K562 (cell line): Measurements from ENCODE around the gene COL8A2. TPM values are rescaled to one million over a fixed set of nuclear protein-coding genes. Genes with fewer than 3 reads are reported as not detected.

ENCODE experiments used
- CREBBP ChIP-seq: IDR thresholded peaks from one replicate; pipeline ENCODE4 v1.6.1; 2012; ENCODE audit warnings: low read depth, mild to moderate bottlenecking, control low read depth, inconsistent platforms, low read length
- DDX20 ChIP-seq: fragments of 450-650 bp; IDR thresholded peaks from 2 replicates; pipeline ENCODE4 v1.6.1; 2016; ENCODE audit warnings: missing genetic modification characterization, low read depth, mild to moderate bottlenecking, missing compliant biosample characterization, moderate library complexity
- ESRRA ChIP-seq: fragments of 450-650 bp; IDR thresholded peaks from 2 replicates; pipeline ENCODE4 v1.6.1; 2014; ENCODE audit warnings: low read depth, mild to moderate bottlenecking, moderate library complexity, borderline replicate concordance
- FOXJ2 ChIP-seq: fragments of 200-800 bp; sonication (Bioruptor generic); IDR thresholded peaks from 2 replicates; pipeline ENCODE4 v1.6.1; 2016; ENCODE audit warnings: missing genetic modification characterization, missing compliant biosample characterization
- HDAC6 ChIP-seq: IDR thresholded peaks from 2 replicates; pipeline ENCODE4 v1.6.1; 2012; ENCODE audit warnings: low read depth, mild to moderate bottlenecking, control low read depth, inconsistent platforms, low read length, moderate library complexity
- HDAC8 ChIP-seq: fragments of 450-650 bp; IDR thresholded peaks from 2 replicates; pipeline ENCODE4 v1.6.1; 2016; ENCODE audit warnings: mild to moderate bottlenecking, missing genetic modification characterization, moderate library complexity, missing compliant biosample characterization
- KDM4B ChIP-seq, 2 experiments: fragments of 450-650 bp in 1 of 2; sonication (generic) in 1 of 2; IDR thresholded peaks; 2 replicates each; pipeline ENCODE4 v1.6.1; 2016 to 2017; ENCODE audit warnings: borderline replicate concordance in 2 of 2, antibody characterized with exemption in 1 of 2, low read depth in 1 of 2, mild to moderate bottlenecking in 1 of 2
- KDM5B ChIP-seq: fragments of 200-600 bp; sonication (generic); IDR thresholded peaks from 2 replicates; pipeline ENCODE4 v1.6.1; 2012; ENCODE audit warnings: low read depth, mild to moderate bottlenecking, moderate library complexity, low read length, control low read depth, inconsistent platforms; ENCODE audit not compliant: insufficient replicate concordance
- KLF13 ChIP-seq: fragments of 450-650 bp; IDR thresholded peaks from 2 replicates; pipeline ENCODE4 v1.6.1; 2016; ENCODE audit warnings: missing genetic modification characterization, low read depth, mild to moderate bottlenecking, missing compliant biosample characterization, moderate library complexity, borderline replicate concordance
- NCOR1 ChIP-seq: fragments of 450-650 bp; IDR thresholded peaks from 2 replicates; pipeline ENCODE4 v1.6.1; 2016; ENCODE audit warnings: mild to moderate bottlenecking, moderate library complexity
- NR1H2 ChIP-seq: sonication (generic); formaldehyde crosslinking; IDR thresholded peaks from 2 replicates; pipeline ENCODE4 v1.4.0; 2020; ENCODE audit warnings: mild to moderate bottlenecking, missing genetic modification reagents
- POLR2A ChIP-seq: fragments of 450-650 bp; conservative IDR thresholded peaks from 2 replicates; pipeline ENCODE4 v1.6.1; 2016
- POLR2G ChIP-seq: fragments of 200-400 bp; formaldehyde crosslinking; IDR thresholded peaks from 2 replicates; pipeline ENCODE4 v1.6.1; 2017; ENCODE audit warnings: low read depth, mild to moderate bottlenecking, antibody characterized with exemption, low read length, moderate library complexity
- POLR2H ChIP-seq: IDR thresholded peaks from 2 replicates; pipeline ENCODE4 v1.6.1; 2016; ENCODE audit warnings: missing genetic modification characterization, low read depth, mild to moderate bottlenecking, control low read depth, missing compliant biosample characterization, moderate library complexity
- PTRF ChIP-seq: fragments of 450-650 bp; IDR thresholded peaks from 2 replicates; pipeline ENCODE4 v1.6.1; 2016; ENCODE audit warnings: mild to moderate bottlenecking, missing genetic modification characterization, missing compliant biosample characterization
- SREBF2 ChIP-seq: sonication (generic); formaldehyde crosslinking; IDR thresholded peaks from 2 replicates; pipeline ENCODE4 v1.4.0; 2020; ENCODE audit warnings: mild to moderate bottlenecking, missing genetic modification reagents
- TRIM28 ChIP-seq: fragments of 450-650 bp; IDR thresholded peaks from 2 replicates; pipeline ENCODE4 v1.6.1; 2017
- XRCC5 ChIP-seq: fragments of 200-400 bp; formaldehyde crosslinking; IDR thresholded peaks from 2 replicates; pipeline ENCODE4 v1.6.1; 2017; ENCODE audit warnings: low read depth, mild to moderate bottlenecking, low read length
- ZNF165 ChIP-seq: fragments of 250-450 bp; sonication (Bioruptor Pico); IDR thresholded peaks from 2 replicates; pipeline ENCODE4 v1.4.0; 2020; ENCODE audit warnings: borderline replicate concordance
- ZNF75A ChIP-seq: fragments of 450-650 bp; formaldehyde crosslinking; IDR thresholded peaks from 2 replicates; pipeline ENCODE4 v1.4.0; 2020; ENCODE audit warnings: mild to moderate bottlenecking
- polyA plus RNA-seq, 8 experiments: library from polyadenylated mRNA; depleted of rRNA in 4 of 8; stranded (reverse) in 5 of 8; unstranded in 3 of 8; fragments of >200 nt; fragmentation: Nextera tagmentation in 2 of 8; fragmentation: Illumina TruSeq in 1 of 8; extraction: Ambion mirVana in 2 of 8; extraction: Trizol in 1 of 8; gene quantifications; 2 replicates each; pipeline versions ENCODE4 v1.2.1 to v1.2.3, GENCODE V29; 2011 to 2014; ENCODE audit warnings: inconsistent platforms in 1 of 8, missing spikeins in 1 of 8
- total RNA-seq, 7 experiments: library from RNA; depleted of rRNA in 6 of 7; stranded (reverse); fragments of >200 nt in 6 of 7; fragmentation: Illumina TruSeq in 2 of 7; extraction: Trizol in 2 of 7; gene quantifications; 2 replicates each; pipeline versions ENCODE4 v1.2.1 to v1.2.3, GENCODE V29; 2011 to 2021; ENCODE audit warnings: low replicate concordance in 1 of 7
- TF ChIP-seq, protein P1 (sequence below): fragments of 250-450 bp; sonication (Bioruptor Pico); IDR thresholded peaks from 2 replicates; pipeline ENCODE4 v1.5.1; 2021; ENCODE audit warnings: mild to moderate bottlenecking
- TF ChIP-seq, protein P2 (sequence below): sonication (generic); formaldehyde crosslinking; IDR thresholded peaks from 2 replicates; pipeline ENCODE4 v1.8.0; 2022; ENCODE audit warnings: mild to moderate bottlenecking, missing genetic modification reagents
- TF ChIP-seq, protein P3 (sequence below): fragments of 450-650 bp; IDR thresholded peaks from 2 replicates; pipeline ENCODE4 v1.6.1; 2016; ENCODE audit warnings: mild to moderate bottlenecking
- TF ChIP-seq, protein P4 (sequence below): sonication (generic); IDR thresholded peaks from 2 replicates; pipeline ENCODE4 v1.6.1; 2016

COL8A2 gene
- total and polyA plus RNA-seq, 9 of the 15 experiments (the other 6 are each of a cell fraction or from before 2014, with no cell fraction given): 0.03 to 0.14 (median 0.04) TPM; not detected in 5

DNA sequence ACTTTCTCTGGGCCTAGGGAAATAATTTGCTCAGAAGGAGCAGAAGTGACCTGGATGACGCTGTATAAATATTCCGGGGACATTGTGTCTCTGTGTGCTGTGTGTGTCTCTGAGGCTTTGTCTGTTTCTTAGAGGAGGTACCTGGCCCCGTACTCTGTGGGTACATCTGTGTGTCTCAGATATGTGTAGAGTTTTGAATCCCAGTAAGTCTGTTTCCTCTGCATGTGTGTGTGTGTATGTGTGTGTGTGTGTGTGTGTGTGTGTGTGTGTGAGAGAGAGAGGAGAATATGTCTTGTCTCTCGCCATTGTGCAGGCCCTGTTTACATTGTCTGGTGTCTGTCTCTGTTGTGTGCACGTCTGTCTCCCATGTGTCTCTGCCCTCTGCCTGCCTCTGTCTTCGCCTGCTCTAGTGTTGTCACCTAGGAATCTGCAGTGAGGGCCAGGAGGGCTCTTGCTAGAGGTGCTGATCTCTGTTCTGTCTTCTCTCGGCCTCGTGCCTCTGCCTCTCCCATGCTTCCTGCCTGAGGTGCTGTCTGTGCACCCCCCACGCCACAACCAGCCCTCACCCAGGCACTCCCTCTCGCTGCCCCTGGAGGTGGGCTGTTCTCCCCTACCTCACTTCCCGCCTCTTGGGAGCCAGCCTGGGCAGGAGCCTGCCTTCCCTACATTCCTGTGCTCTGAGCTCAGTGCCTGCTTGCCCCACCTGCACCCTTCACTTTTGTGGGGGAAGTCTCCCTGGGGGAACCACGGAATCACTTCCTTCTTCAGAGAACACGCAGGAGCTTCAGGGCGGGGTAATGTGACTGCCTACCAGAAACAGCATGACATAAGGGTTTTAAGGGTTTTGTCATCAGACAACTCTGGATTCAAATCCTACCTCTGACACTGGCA lies 36.9 kb upstream of the COL8A2 start (continued):
- TF ChIP-seq POLR2H (no peak), KLF13 (tag) (no peak), PTRF (tag) (no peak), HDAC8 (tag) (no peak), XRCC5 (no peak), POLR2A (no peak), POLR2G (0 out of 2 replicates have a peak, but pooled peaks have one; percentile 23), DDX20 (no peak), TRIM28 (no peak), KDM5B (no peak), KDM4B (IDR thresholded peaks at IDR 0.05; ENCODE audit: borderline replicate concordance in 2 of 2, low read depth in 1 of 2) (no peak), FOXJ2 (no peak), NCOR1 (peak; percentile 41; the same call in 1 of the 2 replicates), NR1H2 (CRISPR knock-in tag) (no peak), ESRRA (no peak), CREBBP (no peak), HDAC6 (no peak), SREBF2 (CRISPR knock-in tag) (no peak), ZNF165 (CRISPR knock-in tag) (no peak), ZNF75A (CRISPR knock-in tag) (no peak)
- TF ChIP-seq, protein P1, sequence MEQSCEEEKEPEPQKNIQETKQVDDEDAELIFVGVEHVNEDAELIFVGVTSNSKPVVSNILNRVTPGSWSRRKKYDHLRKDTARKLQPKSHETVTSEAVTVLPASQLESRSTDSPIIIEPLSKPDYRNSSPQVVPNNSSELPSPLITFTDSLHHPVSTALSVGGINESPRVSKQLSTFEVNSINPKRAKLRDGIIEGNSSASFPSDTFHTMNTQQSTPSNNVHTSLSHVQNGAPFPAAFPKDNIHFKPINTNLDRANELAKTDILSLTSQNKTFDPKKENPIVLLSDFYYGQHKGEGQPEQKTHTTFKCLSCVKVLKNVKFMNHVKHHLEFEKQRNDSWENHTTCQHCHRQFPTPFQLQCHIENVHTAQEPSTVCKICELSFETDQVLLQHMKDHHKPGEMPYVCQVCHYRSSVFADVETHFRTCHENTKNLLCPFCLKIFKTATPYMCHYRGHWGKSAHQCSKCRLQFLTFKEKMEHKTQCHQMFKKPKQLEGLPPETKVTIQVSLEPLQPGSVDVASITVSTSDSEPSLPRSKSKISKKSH (CRISPR knock-in tag): no peak
- TF ChIP-seq, protein P2, sequence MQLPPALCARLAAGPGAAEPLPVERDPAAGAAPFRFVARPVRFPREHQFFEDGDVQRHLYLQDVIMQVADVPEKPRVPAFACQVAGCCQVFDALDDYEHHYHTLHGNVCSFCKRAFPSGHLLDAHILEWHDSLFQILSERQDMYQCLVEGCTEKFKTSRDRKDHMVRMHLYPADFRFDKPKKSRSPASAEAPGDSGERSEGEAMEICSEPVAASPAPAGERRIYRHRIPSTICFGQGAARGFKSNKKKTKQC: 0 out of 2 replicates have a peak, but pooled peaks have one; percentile 44
- TF ChIP-seq, protein P3, sequence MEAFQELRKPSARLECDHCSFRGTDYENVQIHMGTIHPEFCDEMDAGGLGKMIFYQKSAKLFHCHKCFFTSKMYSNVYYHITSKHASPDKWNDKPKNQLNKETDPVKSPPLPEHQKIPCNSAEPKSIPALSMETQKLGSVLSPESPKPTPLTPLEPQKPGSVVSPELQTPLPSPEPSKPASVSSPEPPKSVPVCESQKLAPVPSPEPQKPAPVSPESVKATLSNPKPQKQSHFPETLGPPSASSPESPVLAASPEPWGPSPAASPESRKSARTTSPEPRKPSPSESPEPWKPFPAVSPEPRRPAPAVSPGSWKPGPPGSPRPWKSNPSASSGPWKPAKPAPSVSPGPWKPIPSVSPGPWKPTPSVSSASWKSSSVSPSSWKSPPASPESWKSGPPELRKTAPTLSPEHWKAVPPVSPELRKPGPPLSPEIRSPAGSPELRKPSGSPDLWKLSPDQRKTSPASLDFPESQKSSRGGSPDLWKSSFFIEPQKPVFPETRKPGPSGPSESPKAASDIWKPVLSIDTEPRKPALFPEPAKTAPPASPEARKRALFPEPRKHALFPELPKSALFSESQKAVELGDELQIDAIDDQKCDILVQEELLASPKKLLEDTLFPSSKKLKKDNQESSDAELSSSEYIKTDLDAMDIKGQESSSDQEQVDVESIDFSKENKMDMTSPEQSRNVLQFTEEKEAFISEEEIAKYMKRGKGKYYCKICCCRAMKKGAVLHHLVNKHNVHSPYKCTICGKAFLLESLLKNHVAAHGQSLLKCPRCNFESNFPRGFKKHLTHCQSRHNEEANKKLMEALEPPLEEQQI: no peak
- TF ChIP-seq, protein P4, sequence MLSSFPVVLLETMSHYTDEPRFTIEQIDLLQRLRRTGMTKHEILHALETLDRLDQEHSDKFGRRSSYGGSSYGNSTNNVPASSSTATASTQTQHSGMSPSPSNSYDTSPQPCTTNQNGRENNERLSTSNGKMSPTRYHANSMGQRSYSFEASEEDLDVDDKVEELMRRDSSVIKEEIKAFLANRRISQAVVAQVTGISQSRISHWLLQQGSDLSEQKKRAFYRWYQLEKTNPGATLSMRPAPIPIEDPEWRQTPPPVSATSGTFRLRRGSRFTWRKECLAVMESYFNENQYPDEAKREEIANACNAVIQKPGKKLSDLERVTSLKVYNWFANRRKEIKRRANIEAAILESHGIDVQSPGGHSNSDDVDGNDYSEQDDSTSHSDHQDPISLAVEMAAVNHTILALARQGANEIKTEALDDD: no peak
